Hepatocyte (in vitro differentiated cells): Measurements from ENCODE around the gene ZMAT2. TPM values are rescaled to one million over a fixed set of nuclear protein-coding genes. Genes with fewer than 3 reads are reported as not detected.
"Not testable (repeated sequence)": the region's sequence is repeated elsewhere in the genome, so short reads cannot be mapped to it uniquely, and the experiment has no call there.

ENCODE experiments used
- DNase-seq: peaks from one replicate; pipeline ENCODE4 v3.0.0-alpha.2; 2016; ENCODE audit warnings: low spot score
- H2AFZ ChIP-seq: fragments of 200-600 bp; sonication (generic); 2 replicates; pipeline ENCODE4 v1.6.0; 2016; ENCODE audit warnings: antibody characterized with exemption, mild to moderate bottlenecking
- H3K27ac ChIP-seq: fragments of 200-600 bp; sonication (generic); 2 replicates; pipeline ENCODE4 v1.5.1; 2016; ENCODE audit warnings: mild to moderate bottlenecking
- H3K27me3 ChIP-seq: fragments of 200-600 bp; sonication (generic); 2 replicates; pipeline ENCODE4 v1.6.1; 2016
- H3K36me3 ChIP-seq: fragments of 200-600 bp; sonication (generic); replicated peaks from 2 replicates; pipeline ENCODE4 v1.5.1; 2016; ENCODE audit warnings: low read depth; ENCODE audit not compliant: insufficient read depth
- H3K4me1 ChIP-seq: fragments of 200-600 bp; sonication (generic); 2 replicates; pipeline ENCODE4 v1.5.1; 2016; ENCODE audit warnings: mild to moderate bottlenecking, moderate library complexity; ENCODE audit not compliant: insufficient read depth
- H3K4me2 ChIP-seq: fragments of 200-600 bp; sonication (generic); 2 replicates; pipeline ENCODE4 v1.6.0; 2016
- H3K4me3 ChIP-seq: fragments of 200-600 bp; sonication (generic); 2 replicates; pipeline ENCODE4 v1.5.1; 2016; ENCODE audit warnings: mild to moderate bottlenecking
- H3K79me2 ChIP-seq: fragments of 200-600 bp; sonication (generic); 2 replicates; pipeline ENCODE4 v1.6.0; 2017; ENCODE audit warnings: mild to moderate bottlenecking
- H3K9me2 ChIP-seq: fragments of 200-600 bp; sonication (generic); replicated peaks from 2 replicates; pipeline ENCODE4 v1.6.0; 2017; ENCODE audit warnings: mild to moderate bottlenecking; ENCODE audit not compliant: insufficient read depth
- H3K9me3 ChIP-seq: fragments of 200-600 bp; sonication (generic); 2 replicates; pipeline ENCODE4 v1.5.1; 2016; ENCODE audit warnings: low read depth, mild to moderate bottlenecking
- H4K20me1 ChIP-seq: fragments of 200-600 bp; sonication (generic); 2 replicates; pipeline ENCODE4 v1.6.0; 2016; ENCODE audit warnings: mild to moderate bottlenecking; ENCODE audit not compliant: insufficient read depth, poor library complexity, severe bottlenecking
- CTCF ChIP-seq: fragments of 200-600 bp; sonication (generic); IDR thresholded peaks from 2 replicates; pipeline ENCODE4 v1.5.1; 2016; ENCODE audit warnings: antibody characterized with exemption, mild to moderate bottlenecking; ENCODE audit not compliant: poor library complexity
- EZH2 ChIP-seq: fragments of 200-600 bp; sonication (generic); IDR thresholded peaks from 2 replicates; pipeline ENCODE4 v1.6.1; 2016; ENCODE audit warnings: antibody characterized with exemption, mild to moderate bottlenecking, borderline replicate concordance
- EZH2phosphoT487 ChIP-seq: fragments of 200-600 bp; sonication (generic); IDR thresholded peaks from one replicate; pipeline ENCODE4 v1.6.1; 2018; ENCODE audit warnings: antibody characterized with exemption, mild to moderate bottlenecking, low read depth, moderate library complexity; ENCODE audit not compliant: unreplicated experiment, severe bottlenecking
- WGBS: methylation state at CpG from one replicate; pipeline ENCODE4 v1.1.6; 2016; ENCODE audit warnings: low lambda C conversion rate; ENCODE audit errors: missing lambda C conversion rate; 5-methylcytosine and 5-hydroxymethylcytosine counted together
- polyA plus RNA-seq: library from polyadenylated mRNA; unstranded; fragments of >200 nt; fragmentation: Nextera tagmentation; extraction: Ambion mirVana; gene quantifications from 2 replicates; pipeline ENCODE4 v1.2.1, GENCODE V29; 2016
- total RNA-seq: library from RNA; depleted of rRNA; stranded (reverse); fragments of >200 nt; gene quantifications from 2 replicates; pipeline ENCODE4 v1.2.3, GENCODE V29; 2014

Gene ZMAT2
- total and polyA plus RNA-seq, 2 experiments from 2014 or later: 29.5 to 40.9 TPM

DNA sequence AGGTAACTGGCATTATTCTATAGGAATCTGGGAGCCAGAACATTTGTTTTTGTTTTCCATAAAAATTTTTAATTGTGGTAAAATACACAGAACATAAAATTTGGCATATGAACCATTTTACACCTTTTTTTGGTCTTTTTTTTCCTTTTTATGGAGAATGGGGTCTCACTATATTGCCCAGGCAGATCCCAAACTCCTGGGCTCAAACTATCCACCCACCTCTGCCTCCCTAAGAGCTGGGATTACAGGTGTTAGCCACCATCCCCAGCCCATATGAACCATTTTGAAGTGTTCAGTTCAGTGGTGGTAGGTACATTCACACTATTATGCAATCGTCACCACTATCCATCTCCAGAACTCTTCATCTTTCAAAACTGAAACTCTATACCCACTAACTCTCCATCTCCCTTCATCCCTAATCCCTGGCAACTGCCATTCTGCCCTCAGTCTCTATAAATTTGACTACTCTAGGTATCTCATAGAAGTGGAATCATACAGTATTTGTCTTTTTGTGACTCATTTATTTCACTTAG, 13.4 kb downstream of the ZMAT2 start:
- H3K9me2 ChIP-seq: no peaks in the 10 kb centered on the region
- no peaks in the 10 kb centered on the region for H3K9me3 ChIP-seq
- TF ChIP-seq CTCF: no peak
- no peak for TF ChIP-seq EZH2
- TF ChIP-seq EZH2phosphoT487: no peak
- no peaks in the 10 kb centered on the region for H3K79me2 ChIP-seq
- no peak overlapping the region for H3K4me2 ChIP-seq
- H3K27me3 ChIP-seq: no peaks in the 10 kb centered on the region
- DNase-seq: no peak
- no peaks in the 10 kb centered on the region for H4K20me1 ChIP-seq
- H3K27ac ChIP-seq: no peak overlapping the region
- 94% methylated on average over 1 of the region's 1 CpG for WGBS
- peaks cover 5% of the 10 kb centered on the region for H3K4me1 ChIP-seq
- H2AFZ ChIP-seq: no peak overlapping the region
- no peaks in the 10 kb centered on the region for H3K36me3 ChIP-seq
- no peak overlapping the region for H3K4me3 ChIP-seq

DNA sequence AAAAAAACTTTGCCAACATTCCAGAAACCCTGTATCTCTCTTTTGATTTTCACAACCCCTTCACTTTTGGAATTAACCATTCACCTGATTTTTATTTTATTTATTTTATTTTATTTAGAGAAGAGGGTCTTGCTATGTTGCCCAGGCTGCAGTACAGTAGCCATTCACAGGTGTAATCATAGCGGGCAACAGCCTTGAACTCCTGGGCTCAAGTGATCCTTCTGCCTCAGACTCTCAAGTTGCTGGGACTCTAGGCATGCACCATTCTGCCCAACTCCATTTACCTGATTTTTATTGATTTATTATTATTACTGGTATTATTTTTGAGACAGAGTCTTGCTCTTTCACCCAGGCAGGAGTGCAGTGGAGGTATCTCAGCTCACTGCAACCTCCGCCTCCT, 16.0 kb downstream of the ZMAT2 start:
- not testable (repeated sequence) for H3K9me2 ChIP-seq, H3K27ac ChIP-seq, H3K79me2 ChIP-seq, H3K4me1 ChIP-seq, H4K20me1 ChIP-seq, H3K4me3 ChIP-seq, H3K36me3 ChIP-seq, H2AFZ ChIP-seq, H3K4me2 ChIP-seq, H3K27me3 ChIP-seq, H3K9me3 ChIP-seq, DNase-seq
- WGBS: 95% methylated on average over 2 of the region's 2 CpGs

DNA sequence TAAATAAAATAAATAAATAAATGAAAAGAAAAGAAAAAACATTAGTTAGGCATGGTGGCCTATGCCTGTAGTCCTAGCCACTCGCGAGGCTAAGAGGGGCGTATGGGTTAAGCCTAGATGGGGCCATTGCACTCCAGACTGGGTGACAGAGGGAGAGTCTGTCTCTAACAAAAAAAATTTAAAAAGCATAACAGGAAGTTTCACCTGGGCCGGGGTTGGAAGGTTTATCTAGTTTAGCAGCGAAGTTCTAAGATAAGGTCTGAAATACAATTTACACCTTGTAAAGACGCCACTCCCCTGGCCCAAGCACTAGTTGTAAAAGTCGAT, 18.0 kb downstream of the ZMAT2 start:
- Histone ChIP-seq H3K27me3 (no peaks in the 10 kb centered on the region), H3K9me2 (no peaks in the 10 kb centered on the region), H3K4me2 (peak overlapping the region; percentile 61), H3K79me2 (no peaks in the 10 kb centered on the region), H3K36me3 (no peaks in the 10 kb centered on the region), H3K27ac (peak overlapping the region; percentile 69), H4K20me1 (no peaks in the 10 kb centered on the region), H2AFZ (no peak overlapping the region), H3K9me3 (no peaks in the 10 kb centered on the region), H3K4me1 (no peaks in the 10 kb centered on the region), H3K4me3 (no peak overlapping the region)
- DNase-seq: no peak
- TF ChIP-seq EZH2phosphoT487 (no peak), CTCF (no peak), EZH2 (no peak)
- 55% methylated on average over 7 of the region's 7 CpGs for WGBS

GRCh38 chr5:140720738-140721137, 20.5 kb downstream of the ZMAT2 start:
- DNase-seq, H3K27ac ChIP-seq, H3K27me3 ChIP-seq, H3K9me3 ChIP-seq, H3K9me2 ChIP-seq, H2AFZ ChIP-seq, H3K4me2 ChIP-seq, H3K36me3 ChIP-seq, H3K4me1 ChIP-seq, H3K79me2 ChIP-seq, H4K20me1 ChIP-seq, H3K4me3 ChIP-seq: not testable (repeated sequence)
- 57% methylated on average over 5 of the region's 6 CpGs for WGBS

DNA sequence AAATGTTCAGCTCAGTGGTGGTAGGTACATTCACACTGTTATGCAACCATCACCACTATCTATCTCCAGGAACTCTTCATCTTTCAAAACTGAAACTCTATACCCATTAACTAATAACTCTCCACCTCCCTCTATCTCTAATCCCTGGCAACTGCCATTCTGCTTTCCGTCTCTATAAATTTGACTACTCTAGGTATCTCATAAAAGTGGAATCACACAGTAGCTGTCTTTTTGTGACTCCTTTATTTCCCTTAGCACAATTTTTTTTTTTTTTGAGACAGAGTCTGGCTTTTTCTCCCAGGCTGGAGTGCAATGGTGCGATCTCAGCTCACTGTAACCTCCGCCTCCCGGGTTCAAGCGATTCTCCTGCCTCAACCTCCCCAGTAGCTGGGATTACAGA, 21.1 kb downstream of the ZMAT2 start:
- H4K20me1 ChIP-seq, H3K4me2 ChIP-seq: not testable (repeated sequence)

More for the DNA sequence above, 21.1 kb downstream of the ZMAT2 start:
- not testable (repeated sequence) for H2AFZ ChIP-seq, H3K36me3 ChIP-seq, H3K79me2 ChIP-seq, H3K27me3 ChIP-seq, DNase-seq, H3K9me2 ChIP-seq, H3K9me3 ChIP-seq, H3K4me1 ChIP-seq, H3K27ac ChIP-seq, H3K4me3 ChIP-seq
- WGBS: 95% methylated on average over 5 of the region's 5 CpGs
